HepG2 (cell line): ENCODE results near the gene AP4S1. TPM values are rescaled to one million over a fixed set of nuclear protein-coding genes. Genes with fewer than 3 reads are reported as not detected.

Experiments used
- FOXA3 ChIP-seq: IDR thresholded peaks from 2 replicates; pipeline ENCODE4 v1.6.1; 2016; ENCODE audit warnings: missing genetic modification reagents, missing compliant biosample characterization
- FOXO1 ChIP-seq: sonication (generic); formaldehyde crosslinking; IDR thresholded peaks from 2 replicates; pipeline ENCODE4 v1.4.0; 2020; ENCODE audit warnings: missing genetic modification reagents
- KLF13 ChIP-seq: sonication (generic); formaldehyde crosslinking; IDR thresholded peaks from 2 replicates; pipeline ENCODE4 v1.4.0; 2020; ENCODE audit warnings: mild to moderate bottlenecking, missing genetic modification reagents
- MBD4 ChIP-seq: IDR thresholded peaks from 2 replicates; pipeline ENCODE4 v1.6.1; 2012; ENCODE audit warnings: low read length, inconsistent platforms, borderline replicate concordance
- NFYB ChIP-seq: sonication (generic); formaldehyde crosslinking; IDR thresholded peaks from 2 replicates; pipeline ENCODE4 v1.4.0; 2020; ENCODE audit warnings: missing genetic modification reagents
- NR2F1 ChIP-seq, 2 experiments: fragments of 450-650 bp in 1 of 2; formaldehyde crosslinking in 1 of 2; IDR thresholded peaks; 2 replicates each; pipeline versions ENCODE4 v1.5.0 to v1.6.1; 2016 to 2020; ENCODE audit warnings: mild to moderate bottlenecking in 1 of 2, missing compliant biosample characterization in 1 of 2, missing genetic modification reagents in 1 of 2, moderate library complexity in 1 of 2
- TCF12 ChIP-seq, 2 experiments: fragments of 450-650 bp in 1 of 2; sonication (generic) in 1 of 2; formaldehyde crosslinking in 1 of 2; IDR thresholded peaks; 2 replicates each; pipeline versions ENCODE4 v1.6.1 to v1.8.0; 2017 to 2022; ENCODE audit warnings: antibody characterized with exemption in 1 of 2, mild to moderate bottlenecking in 1 of 2, missing genetic modification reagents in 1 of 2, moderate library complexity in 1 of 2
- TP53 ChIP-seq: sonication (generic); formaldehyde crosslinking; conservative IDR thresholded peaks from 2 replicates; pipeline ENCODE4 v1.4.0; 2020; ENCODE audit warnings: missing genetic modification reagents
- ZKSCAN5 ChIP-seq: sonication (generic); formaldehyde crosslinking; IDR thresholded peaks from 2 replicates; pipeline ENCODE4 v1.5.1; 2020; ENCODE audit warnings: mild to moderate bottlenecking, missing genetic modification reagents
- ZNF264 ChIP-seq: sonication (generic); formaldehyde crosslinking; IDR thresholded peaks from 2 replicates; pipeline ENCODE4 v1.4.0; 2020; ENCODE audit warnings: missing genetic modification reagents
- ZNF615 ChIP-seq: sonication (generic); formaldehyde crosslinking; IDR thresholded peaks from 2 replicates; pipeline ENCODE4 v1.5.0; 2020; ENCODE audit warnings: mild to moderate bottlenecking, missing genetic modification reagents, borderline replicate concordance
- polyA plus RNA-seq, 8 experiments: library from polyadenylated mRNA; depleted of rRNA in 3 of 8; stranded (reverse) in 7 of 8; unstranded in 1 of 8; fragments of >200 nt; fragmentation: Illumina TruSeq in 4 of 8; extraction: Trizol in 4 of 8; gene quantifications; 2 replicates each; pipeline versions ENCODE4 v1.2.1 to v1.2.3, GENCODE V29; 2011 to 2016; ENCODE audit warnings: low read depth in 4 of 8, missing spikeins in 1 of 8, mixed read lengths in 1 of 8; ENCODE audit not compliant: insufficient read depth in 1 of 8
- total RNA-seq, 5 experiments: library from RNA; depleted of rRNA; stranded (reverse); fragments of >200 nt; fragmentation: Illumina TruSeq; extraction: Trizol; gene quantifications; 2 replicates each; pipeline ENCODE4 v1.2.3, GENCODE V29; 2016; ENCODE audit warnings: low read depth in 1 of 5
- TF ChIP-seq, protein P1 (sequence below): sonication (generic); formaldehyde crosslinking; IDR thresholded peaks from 2 replicates; pipeline ENCODE4 v1.8.0; 2022; ENCODE audit warnings: mild to moderate bottlenecking, missing genetic modification reagents; ENCODE audit not compliant: insufficient replicate concordance
- TF ChIP-seq, protein P2 (sequence below): sonication (generic); formaldehyde crosslinking; IDR thresholded peaks from 2 replicates; pipeline ENCODE4 v1.5.0; 2020; ENCODE audit warnings: mild to moderate bottlenecking, missing genetic modification reagents
- TF ChIP-seq, protein P3 (sequence below): sonication (generic); formaldehyde crosslinking; IDR thresholded peaks from 2 replicates; pipeline ENCODE4 v1.8.1; 2023; ENCODE audit warnings: missing genetic modification reagents, mild to moderate bottlenecking, borderline replicate concordance

Gene AP4S1
- total and polyA plus RNA-seq, 2 of the 13 experiments (the other 11 are each of a cell fraction or from before 2014, with no cell fraction given): 3.9 to 21.1 TPM

DNA sequence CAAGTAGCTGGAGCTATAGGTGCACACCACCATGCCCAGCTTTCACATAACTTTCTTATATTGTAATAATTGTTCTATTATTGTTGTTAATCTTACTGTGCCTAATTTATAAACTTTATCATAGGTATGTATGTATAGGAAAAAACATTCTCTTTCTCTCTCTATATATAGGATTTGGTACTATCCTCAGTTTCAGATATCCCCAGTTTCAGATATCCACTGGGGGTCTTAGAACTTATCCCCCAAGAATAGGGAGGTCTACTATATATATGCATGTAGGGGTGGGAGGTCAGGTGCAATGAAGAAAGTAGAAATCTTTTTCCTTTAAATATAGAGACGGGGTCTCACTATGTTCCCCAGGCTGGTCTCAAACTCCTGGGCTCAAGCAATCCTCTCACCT lies 71.6 kb downstream of the AP4S1 start (continued):
- TF ChIP-seq, protein P1, sequence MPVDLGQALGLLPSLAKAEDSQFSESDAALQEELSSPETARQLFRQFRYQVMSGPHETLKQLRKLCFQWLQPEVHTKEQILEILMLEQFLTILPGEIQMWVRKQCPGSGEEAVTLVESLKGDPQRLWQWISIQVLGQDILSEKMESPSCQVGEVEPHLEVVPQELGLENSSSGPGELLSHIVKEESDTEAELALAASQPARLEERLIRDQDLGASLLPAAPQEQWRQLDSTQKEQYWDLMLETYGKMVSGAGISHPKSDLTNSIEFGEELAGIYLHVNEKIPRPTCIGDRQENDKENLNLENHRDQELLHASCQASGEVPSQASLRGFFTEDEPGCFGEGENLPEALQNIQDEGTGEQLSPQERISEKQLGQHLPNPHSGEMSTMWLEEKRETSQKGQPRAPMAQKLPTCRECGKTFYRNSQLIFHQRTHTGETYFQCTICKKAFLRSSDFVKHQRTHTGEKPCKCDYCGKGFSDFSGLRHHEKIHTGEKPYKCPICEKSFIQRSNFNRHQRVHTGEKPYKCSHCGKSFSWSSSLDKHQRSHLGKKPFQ (CRISPR knock-in tag): no peak
- no peak for TF ChIP-seq FOXO1 (CRISPR knock-in tag)
- no peak for TF ChIP-seq NFYB (CRISPR knock-in tag)
- no peak for TF ChIP-seq NR2F1 (CRISPR knock-in tag; IDR thresholded peaks at IDR 0.05)
- 0 out of 2 replicates have a peak, but pooled peaks have one; percentile 17 for TF ChIP-seq ZNF615 (CRISPR knock-in tag)
- TF ChIP-seq KLF13: no peak
- TF ChIP-seq, protein P2, sequence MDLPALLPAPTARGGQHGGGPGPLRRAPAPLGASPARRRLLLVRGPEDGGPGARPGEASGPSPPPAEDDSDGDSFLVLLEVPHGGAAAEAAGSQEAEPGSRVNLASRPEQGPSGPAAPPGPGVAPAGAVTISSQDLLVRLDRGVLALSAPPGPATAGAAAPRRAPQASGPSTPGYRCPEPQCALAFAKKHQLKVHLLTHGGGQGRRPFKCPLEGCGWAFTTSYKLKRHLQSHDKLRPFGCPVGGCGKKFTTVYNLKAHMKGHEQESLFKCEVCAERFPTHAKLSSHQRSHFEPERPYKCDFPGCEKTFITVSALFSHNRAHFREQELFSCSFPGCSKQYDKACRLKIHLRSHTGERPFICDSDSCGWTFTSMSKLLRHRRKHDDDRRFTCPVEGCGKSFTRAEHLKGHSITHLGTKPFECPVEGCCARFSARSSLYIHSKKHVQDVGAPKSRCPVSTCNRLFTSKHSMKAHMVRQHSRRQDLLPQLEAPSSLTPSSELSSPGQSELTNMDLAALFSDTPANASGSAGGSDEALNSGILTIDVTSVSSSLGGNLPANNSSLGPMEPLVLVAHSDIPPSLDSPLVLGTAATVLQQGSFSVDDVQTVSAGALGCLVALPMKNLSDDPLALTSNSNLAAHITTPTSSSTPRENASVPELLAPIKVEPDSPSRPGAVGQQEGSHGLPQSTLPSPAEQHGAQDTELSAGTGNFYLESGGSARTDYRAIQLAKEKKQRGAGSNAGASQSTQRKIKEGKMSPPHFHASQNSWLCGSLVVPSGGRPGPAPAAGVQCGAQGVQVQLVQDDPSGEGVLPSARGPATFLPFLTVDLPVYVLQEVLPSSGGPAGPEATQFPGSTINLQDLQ: no peak
- TF ChIP-seq ZNF264 (CRISPR knock-in tag): no peak
- no peak for TF ChIP-seq ZKSCAN5 (CRISPR knock-in tag)
- TF ChIP-seq, protein P3, sequence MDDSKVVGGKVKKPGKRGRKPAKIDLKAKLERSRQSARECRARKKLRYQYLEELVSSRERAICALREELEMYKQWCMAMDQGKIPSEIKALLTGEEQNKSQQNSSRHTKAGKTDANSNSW (CRISPR knock-in tag): no peak
- TF ChIP-seq FOXA3: no peak
- no peak for TF ChIP-seq TCF12 (IDR thresholded peaks at IDR 0.05)
- TF ChIP-seq TCF12 (CRISPR knock-in tag; IDR thresholded peaks at IDR 0.05): no peak
- no peak for TF ChIP-seq TP53 (CRISPR knock-in tag)
- TF ChIP-seq MBD4: 0 out of 2 replicates have a peak, but pooled peaks have one; percentile 26
